GM19397 (cell line): Measurements from ENCODE around the gene TXNDC11.
"Not testable (repeated sequence)": the region's sequence is repeated elsewhere in the genome, so short reads cannot be mapped to it uniquely, and the experiment has no call there.

Experiments
- ATAC-seq: cut with Tn5 transposase; IDR thresholded peaks from one replicate; pipeline ENCODE4 v1.9.1; 2021; ENCODE audit warnings: mild to moderate bottlenecking, moderate library complexity; ENCODE audit not compliant: unreplicated experiment

Gene TXNDC11

GRCh38 chr16:11742536-11743307, at the start of gene TXNDC11:
TXNDC11 (minus strand) TSS chr16:11742857; CDS start chr16:11742730, 127 bp downstream.
- peak; percentile 88 for ATAC-seq

- no peak for ATAC-seq
These were observed 48.6 kb upstream of the TXNDC11 start for GRCh38 chr16:11791144-11791828.

GRCh38 chr16:11788914-11789313, 46.3 kb upstream of the TXNDC11 start:
- ATAC-seq = no peak

- not testable (repeated sequence) for ATAC-seq
These were observed 42.4 kb upstream of the TXNDC11 start for GRCh38 chr16:11784980-11785599.

GRCh38 chr16:11784381-11784780, 41.7 kb upstream of the TXNDC11 start:
- not testable (repeated sequence) for ATAC-seq

- no peak for ATAC-seq
These were observed 41.3 kb upstream of the TXNDC11 start for GRCh38 chr16:11784038-11784369.

- ATAC-seq = no peak
These were observed 40.8 kb upstream of the TXNDC11 start for GRCh38 chr16:11783319-11784037.

- no peak for ATAC-seq
These were observed 39.1 kb upstream of the TXNDC11 start for GRCh38 chr16:11781773-11782172.

GRCh38 chr16:11780991-11781680, 38.5 kb upstream of the TXNDC11 start:
- no peak for ATAC-seq

- no peak for ATAC-seq
These were observed 36.4 kb upstream of the TXNDC11 start for GRCh38 chr16:11779074-11779473.

GRCh38 chr16:11774065-11774626, 31.5 kb upstream of the TXNDC11 start:
- no peak for ATAC-seq

- no peak for ATAC-seq
These were observed 26.2 kb upstream of the TXNDC11 start for GRCh38 chr16:11768849-11769248.

- ATAC-seq = no peak
These were observed 19.8 kb upstream of the TXNDC11 start for GRCh38 chr16:11762431-11762830.

GRCh38 chr16:11759997-11760396, 17.3 kb upstream of the TXNDC11 start:
- ATAC-seq = no peak

GRCh38 chr16:11759163-11759834, 16.6 kb upstream of the TXNDC11 start:
- ATAC-seq = no peak

GRCh38 chr16:11757671-11758545, 15.3 kb upstream of the TXNDC11 start:
- ATAC-seq = no peak

- ATAC-seq = no peak
These were observed 13.6 kb upstream of the TXNDC11 start for GRCh38 chr16:11756248-11756647.

GRCh38 chr16:11755022-11755760, 12.5 kb upstream of the TXNDC11 start:
- no peak for ATAC-seq
